Caco-2 (cell line): ENCODE results near the gene DLGAP4. TPM values are rescaled to one million over a fixed set of nuclear protein-coding genes. Genes with fewer than 3 reads are reported as not detected.

Experiments
- BruUV-seq: library from RNA; stranded (reverse); fragments of 400-500 nt; replicated peaks from 2 replicates; lab custom pipeline; 2021; lab: Mats Ljungman, UMichigan
- CTCF ChIA-PET: fragments of 300-600 bp; sonication (Branson Sonifier 250); formaldehyde crosslinking; loops from one replicate; lab custom pipeline; 2022; ENCODE audit warnings: antibody characterized with exemption; lab: Charles Lee
- POLR2A ChIA-PET: fragments of 300-600 bp; sonication (Branson Sonifier 250); formaldehyde crosslinking; loops from one replicate; lab custom pipeline; 2022; ENCODE audit warnings: antibody characterized with exemption; lab: Charles Lee
- DNase-seq, 2 experiments: peaks; one replicate each; pipeline versions ENCODE4 v3.0.0 to v3.0.0-alpha.2; 2020 to 2022
- H3K27me3 ChIP-seq: replicated peaks from 2 replicates; pipeline ENCODE4 v1.6.0; 2011; ENCODE audit warnings: low read length; ENCODE audit not compliant: control insufficient read depth, insufficient read depth
- H3K36me3 ChIP-seq: 2 replicates; pipeline ENCODE4 v1.5.1; 2011; ENCODE audit warnings: low read length; ENCODE audit not compliant: control insufficient read depth, insufficient read depth
- H3K4me1 ChIP-seq: fragments of 250-450 bp; sonication (Bioruptor Pico); 2 replicates; pipeline ENCODE4 v1.5.1; 2020; ENCODE audit warnings: mild to moderate bottlenecking
- H3K4me3 ChIP-seq: 2 replicates; pipeline ENCODE4 v1.5.1; 2011; ENCODE audit warnings: low read depth, mild to moderate bottlenecking, control low read depth, low read length
- H3K9me3 ChIP-seq: fragments of 250-450 bp; sonication (Bioruptor Pico); 2 replicates; pipeline ENCODE4 v1.5.1; 2020; ENCODE audit warnings: mild to moderate bottlenecking, moderate library complexity
- H3K27ac Mint-ChIP-seq: one replicate; pipeline ENCODE4 v1.8.0; 2022; ENCODE audit warnings: mixed read lengths; ENCODE audit not compliant: unreplicated experiment
- H3K27me3 Mint-ChIP-seq: one replicate; pipeline ENCODE4 v1.8.0; 2022; ENCODE audit warnings: mixed read lengths; ENCODE audit not compliant: insufficient read depth, unreplicated experiment
- H3K36me3 Mint-ChIP-seq: one replicate; pipeline ENCODE4 v1.8.0; 2022; ENCODE audit warnings: mild to moderate bottlenecking, mixed read lengths; ENCODE audit not compliant: insufficient read depth, unreplicated experiment
- H3K4me1 Mint-ChIP-seq: one replicate; pipeline ENCODE4 v1.8.0; 2022; ENCODE audit warnings: low read depth, mixed read lengths; ENCODE audit not compliant: unreplicated experiment
- H3K4me3 Mint-ChIP-seq: one replicate; pipeline ENCODE4 v1.8.0; 2022; ENCODE audit warnings: mild to moderate bottlenecking, moderate library complexity, mixed read lengths; ENCODE audit not compliant: unreplicated experiment
- H3K9me3 Mint-ChIP-seq: one replicate; pipeline ENCODE4 v1.8.0; 2022; ENCODE audit warnings: mixed read lengths; ENCODE audit not compliant: unreplicated experiment
- intact Hi-C: fragments of 100-400 bp; cut with micrococcal nuclease; formaldehyde crosslinking; loops from one replicate; pipeline ENCODE4 v1.10.0; 2022; ENCODE audit not compliant: unreplicated experiment
- total RNA-seq: library from RNA; stranded (reverse); gene quantifications from 2 replicates; pipeline ENCODE4 v1.2.3, GENCODE V29; 2022
- TF ChIP-seq, protein P1 (sequence below), 2 experiments: fragments of 200-600 bp in 1 of 2; IDR thresholded peaks; 1 replicate in 1 of 2; 2 replicates in 1 of 2; pipeline versions ENCODE4 v1.5.1 to v1.8.0; 2011 to 2022; ENCODE audit warnings: antibody characterized with exemption in 1 of 2, control low read depth in 1 of 2, inconsistent platforms in 1 of 2, low read depth in 1 of 2, low read length in 1 of 2, mild to moderate bottlenecking in 1 of 2, moderate library complexity in 1 of 2; ENCODE audit not compliant: insufficient read depth in 1 of 2, severe bottlenecking in 1 of 2, unreplicated experiment in 1 of 2

DLGAP4 gene
- total RNA-seq, 1 experiment from 2014 or later = 122 TPM

DNA sequence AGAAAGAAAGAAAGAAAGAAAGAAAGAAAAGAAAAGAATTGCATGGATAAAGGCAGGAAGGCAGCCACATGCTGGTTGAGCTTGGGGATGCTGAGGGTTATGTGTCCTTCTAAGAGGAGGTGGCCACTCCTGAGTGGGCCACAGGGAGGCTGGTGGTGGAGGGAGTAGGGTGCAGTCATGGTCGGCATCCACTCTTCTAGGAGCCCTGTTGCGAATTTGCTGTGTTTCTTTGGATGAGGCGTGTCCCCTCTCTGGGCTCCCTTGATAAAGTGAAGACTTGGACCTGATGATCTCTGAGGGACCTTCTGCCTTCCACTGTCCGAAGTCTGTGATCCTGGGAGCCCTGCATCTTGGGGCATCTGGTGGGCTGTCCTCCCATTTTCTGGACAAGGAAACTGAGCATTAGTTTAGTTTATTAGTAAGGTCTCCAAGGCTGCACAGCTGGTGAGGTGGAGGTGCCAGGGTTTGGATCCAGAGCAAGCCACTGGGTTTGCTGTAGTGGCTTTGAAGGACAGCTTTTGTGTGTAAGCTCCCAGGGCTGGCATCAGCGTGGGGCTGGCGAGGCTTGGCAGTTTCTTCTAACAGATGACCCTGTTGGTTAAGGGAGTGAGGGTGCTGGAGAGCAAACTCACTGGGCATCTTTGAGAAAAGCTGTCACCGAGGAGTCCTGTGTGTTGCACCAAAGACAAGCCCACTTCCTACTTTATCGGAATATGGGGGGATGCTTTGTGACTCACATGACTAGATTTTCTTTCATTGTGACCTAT, 4.3 kb downstream of the DLGAP4 start:
- TF ChIP-seq, protein P1, sequence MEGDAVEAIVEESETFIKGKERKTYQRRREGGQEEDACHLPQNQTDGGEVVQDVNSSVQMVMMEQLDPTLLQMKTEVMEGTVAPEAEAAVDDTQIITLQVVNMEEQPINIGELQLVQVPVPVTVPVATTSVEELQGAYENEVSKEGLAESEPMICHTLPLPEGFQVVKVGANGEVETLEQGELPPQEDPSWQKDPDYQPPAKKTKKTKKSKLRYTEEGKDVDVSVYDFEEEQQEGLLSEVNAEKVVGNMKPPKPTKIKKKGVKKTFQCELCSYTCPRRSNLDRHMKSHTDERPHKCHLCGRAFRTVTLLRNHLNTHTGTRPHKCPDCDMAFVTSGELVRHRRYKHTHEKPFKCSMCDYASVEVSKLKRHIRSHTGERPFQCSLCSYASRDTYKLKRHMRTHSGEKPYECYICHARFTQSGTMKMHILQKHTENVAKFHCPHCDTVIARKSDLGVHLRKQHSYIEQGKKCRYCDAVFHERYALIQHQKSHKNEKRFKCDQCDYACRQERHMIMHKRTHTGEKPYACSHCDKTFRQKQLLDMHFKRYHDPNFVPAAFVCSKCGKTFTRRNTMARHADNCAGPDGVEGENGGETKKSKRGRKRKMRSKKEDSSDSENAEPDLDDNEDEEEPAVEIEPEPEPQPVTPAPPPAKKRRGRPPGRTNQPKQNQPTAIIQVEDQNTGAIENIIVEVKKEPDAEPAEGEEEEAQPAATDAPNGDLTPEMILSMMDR (IDR thresholded peaks at IDR 0.05; ENCODE audit: insufficient read depth in 1 of 2, low read depth in 1 of 2, low read length in 1 of 2, severe bottlenecking in 1 of 2, unreplicated experiment in 1 of 2) = no peak
- no peak overlapping the region for H3K27ac Mint-ChIP-seq
- no peak overlapping the region for H3K4me3 Mint-ChIP-seq
- H3K9me3 Mint-ChIP-seq = no peaks in the 10 kb centered on the region
- H3K27me3 ChIP-seq = peaks cover 5% of the 10 kb centered on the region
- H3K9me3 ChIP-seq = no peaks in the 10 kb centered on the region
- H3K4me3 ChIP-seq = no peak overlapping the region
- intact Hi-C loops = no loop called here
- H3K36me3 ChIP-seq = no peaks in the 10 kb centered on the region
- H3K4me1 ChIP-seq = peaks cover 5% of the 10 kb centered on the region; the same call in 1 of the 2 replicates
- peak in 1 of 2 experiments; percentile 27 for DNase-seq
- ChIA-PET POLR2A (no interaction called here), CTCF (no interaction called here)
- BruUV-seq = no TSS peak
- peaks cover 22% of the 10 kb centered on the region for H3K27me3 Mint-ChIP-seq
- H3K36me3 Mint-ChIP-seq = no peaks in the 10 kb centered on the region
- H3K4me1 Mint-ChIP-seq = no peaks in the 10 kb centered on the region

DNA sequence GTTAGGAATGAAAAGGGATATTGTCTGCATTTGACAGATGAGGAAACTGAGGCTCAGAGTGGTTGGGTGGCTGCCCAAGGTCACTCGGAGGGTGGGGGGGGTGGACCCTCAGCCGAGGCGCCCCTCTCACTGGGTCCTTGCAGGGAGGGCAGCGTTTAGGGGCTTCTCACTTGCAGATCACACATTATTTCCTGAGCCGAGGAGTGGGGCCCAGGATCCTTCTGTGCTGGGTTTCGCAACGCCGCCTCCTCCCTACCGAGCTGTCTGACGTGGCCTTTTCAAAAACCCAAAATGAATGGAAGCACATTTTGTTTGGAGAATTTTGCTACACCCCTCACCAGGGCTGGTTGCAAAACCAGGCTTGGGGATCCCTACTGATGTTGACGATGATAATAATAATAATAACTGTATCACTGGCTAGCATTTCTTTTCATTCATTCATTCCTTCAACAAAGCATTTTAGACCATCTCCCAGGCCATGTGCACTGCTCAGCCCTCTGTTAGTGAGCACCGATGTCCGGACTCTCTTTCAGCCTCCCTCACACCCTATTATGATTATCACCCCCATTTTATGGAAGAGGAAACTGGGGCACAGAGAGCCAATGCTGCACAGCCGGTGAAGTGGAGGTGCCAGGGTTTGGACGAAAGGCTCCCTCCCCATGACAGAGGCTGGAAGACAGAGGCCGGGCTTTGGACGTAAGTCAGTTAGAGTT, 5.2 kb downstream of the DLGAP4 start:
- no TSS peak for BruUV-seq
- ChIA-PET POLR2A (no interaction called here), CTCF (no interaction called here)
- Histone ChIP-seq H3K36me3 (no peaks in the 10 kb centered on the region), H3K4me3 (no peak overlapping the region), H3K27me3 (peaks cover 1% of the 10 kb centered on the region; the same call in 1 of the 2 replicates), H3K9me3 (no peaks in the 10 kb centered on the region), H3K4me1 (peaks cover 5% of the 10 kb centered on the region; the same call in 1 of the 2 replicates)
- Mint-ChIP-seq H3K4me3 (no peak overlapping the region), H3K4me1 (no peaks in the 10 kb centered on the region), H3K9me3 (no peaks in the 10 kb centered on the region), H3K36me3 (no peaks in the 10 kb centered on the region), H3K27ac (no peak overlapping the region), H3K27me3 (peaks cover 20% of the 10 kb centered on the region)
- TF ChIP-seq, protein P1 (IDR thresholded peaks at IDR 0.05; ENCODE audit: insufficient read depth in 1 of 2, low read depth in 1 of 2, low read length in 1 of 2, severe bottlenecking in 1 of 2, unreplicated experiment in 1 of 2) = no peak
- peak in 1 of 2 experiments; percentile 20 for DNase-seq
- intact Hi-C loops = no loop called here

DNA sequence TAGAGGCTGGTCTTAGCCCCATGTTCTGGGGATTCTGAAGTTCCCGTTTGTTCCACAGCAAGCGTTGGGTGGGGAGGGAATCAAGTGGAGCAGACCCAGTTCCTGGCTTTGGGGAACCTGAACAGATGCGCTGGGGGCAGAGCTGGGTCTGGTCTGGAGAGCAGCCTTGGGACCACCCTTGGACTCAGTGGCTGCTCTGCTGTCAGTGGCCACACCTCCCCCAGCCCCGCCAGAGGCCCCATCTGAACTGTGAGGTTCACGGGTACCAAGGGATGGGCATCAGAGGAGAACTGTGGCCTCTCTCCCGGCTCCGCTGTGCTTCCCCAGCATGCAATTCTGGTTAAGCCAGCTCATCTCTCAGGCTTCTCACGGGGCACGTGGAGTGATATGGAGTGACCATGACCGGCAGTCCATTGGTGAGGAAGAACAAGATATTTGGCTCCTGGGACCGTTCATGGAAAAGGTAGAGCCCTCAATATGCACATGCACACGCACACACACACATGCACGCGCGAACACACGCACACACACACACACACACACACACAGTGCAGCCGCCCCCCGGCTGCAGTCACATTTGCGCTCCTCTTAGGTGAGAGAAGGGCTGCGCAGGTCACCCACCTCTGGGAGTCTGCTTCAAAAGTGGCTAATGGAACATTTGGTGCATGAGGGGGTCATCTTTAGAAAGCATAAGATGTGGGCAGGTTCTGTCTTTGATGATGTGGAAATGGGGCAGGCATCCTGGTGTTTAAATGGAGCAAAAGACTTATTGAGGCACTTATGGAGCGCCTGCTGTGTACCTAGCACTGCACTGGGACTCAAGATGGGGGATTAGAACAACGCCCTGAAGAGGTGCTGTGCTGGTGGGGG, 6.0 kb downstream of the DLGAP4 start:
- no peak overlapping the region for H3K4me3 ChIP-seq
- no peaks in the 10 kb centered on the region for H3K36me3 Mint-ChIP-seq
- POLR2A ChIA-PET = no interaction called here
- peak in 1 of 2 experiments; percentile 37 for DNase-seq
- intact Hi-C loops = no loop called here
- CTCF ChIA-PET = no interaction called here
- no peak overlapping the region for H3K27ac Mint-ChIP-seq
- H3K27me3 ChIP-seq = peaks cover 1% of the 10 kb centered on the region; the same call in 1 of the 2 replicates
- H3K27me3 Mint-ChIP-seq = peaks cover 20% of the 10 kb centered on the region
- H3K9me3 ChIP-seq = no peaks in the 10 kb centered on the region
- H3K4me1 ChIP-seq = no peaks in the 10 kb centered on the region
- no TSS peak for BruUV-seq
- no peaks in the 10 kb centered on the region for H3K36me3 ChIP-seq
- TF ChIP-seq, protein P1 (IDR thresholded peaks at IDR 0.05; ENCODE audit: insufficient read depth in 1 of 2, low read depth in 1 of 2, low read length in 1 of 2, severe bottlenecking in 1 of 2, unreplicated experiment in 1 of 2) = no peak
- H3K4me3 Mint-ChIP-seq = no peak overlapping the region
- H3K9me3 Mint-ChIP-seq = no peaks in the 10 kb centered on the region
- no peaks in the 10 kb centered on the region for H3K4me1 Mint-ChIP-seq
